ENCODE data around the gene SLX1A. TPM values are rescaled to one million over a fixed set of nuclear protein-coding genes. Genes with fewer than 3 reads are reported as not detected.
"Not testable (repeated sequence)": the region's sequence is repeated elsewhere in the genome, so short reads cannot be mapped to it uniquely, and the experiment has no call there.

The SLX1A gene
- total RNA-seq (2014; rRNA removed; shearing (Covaris generic); ENCODE audit: low replicate concordance): 9.5 and 53.4 TPM in 2 replicates

DNA sequence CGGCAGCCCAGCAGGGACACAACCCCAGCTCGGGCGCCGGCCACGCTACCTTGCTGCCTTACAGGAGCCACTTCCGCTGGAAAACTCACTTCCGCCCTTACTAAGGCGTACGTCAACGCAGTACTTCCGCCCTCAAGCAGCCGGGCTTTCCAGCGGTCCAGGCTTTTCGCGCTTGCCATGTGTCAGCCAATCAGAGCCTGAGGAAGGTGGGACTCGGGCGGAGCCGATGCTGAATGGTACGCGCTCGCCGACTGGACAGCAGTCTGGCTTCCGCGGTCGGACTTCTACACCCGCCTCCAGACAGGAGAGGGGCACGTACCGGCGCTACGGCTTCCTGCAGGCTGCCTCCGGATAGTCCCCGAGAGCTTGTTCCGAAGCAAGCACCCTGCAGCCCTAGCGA is at the start of gene SLX1A, which contains the start of gene BOLA2B:
Gene SLX1A (plus strand): TSS at position 261 of the 400 bp plus-strand sequence. CDS start 210 bp downstream, outside the sequence.
Gene BOLA2B (minus strand): TSS at position 52 of the 400 bp plus-strand sequence. CDS start 71 bp downstream, outside the sequence.
- in situ Hi-C loops (cut with HindIII; ENCODE audit: low pct_unique_long_range_greater_than_20kb, low sequenced_read_pairs); DNase-seq (ENCODE audit: low read depth): not testable (repeated sequence)

DNA sequence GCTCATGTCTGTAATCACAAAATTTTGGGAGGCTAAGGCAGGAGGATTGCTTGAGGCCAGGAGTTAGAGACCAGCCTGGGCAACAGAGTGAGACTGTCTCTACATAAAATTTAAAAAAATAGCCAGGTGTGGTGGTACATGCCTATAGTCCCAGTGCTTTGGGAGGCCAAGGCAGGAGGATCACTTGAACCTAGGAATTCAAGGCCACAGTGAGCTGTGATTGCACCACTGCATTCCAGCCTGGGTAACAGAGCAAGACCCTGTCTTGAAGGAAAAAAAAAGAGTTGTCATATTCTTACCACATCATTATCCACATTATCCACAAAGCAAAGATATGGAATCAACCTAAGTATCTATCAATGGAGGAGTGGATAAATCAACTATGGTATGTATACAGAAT is 49.7 kb upstream of the SLX1A start:
- in situ Hi-C loops (cut with HindIII; ENCODE audit: low pct_unique_long_range_greater_than_20kb, low sequenced_read_pairs): no loop called here
- no peak for DNase-seq (ENCODE audit: low read depth)

DNA sequence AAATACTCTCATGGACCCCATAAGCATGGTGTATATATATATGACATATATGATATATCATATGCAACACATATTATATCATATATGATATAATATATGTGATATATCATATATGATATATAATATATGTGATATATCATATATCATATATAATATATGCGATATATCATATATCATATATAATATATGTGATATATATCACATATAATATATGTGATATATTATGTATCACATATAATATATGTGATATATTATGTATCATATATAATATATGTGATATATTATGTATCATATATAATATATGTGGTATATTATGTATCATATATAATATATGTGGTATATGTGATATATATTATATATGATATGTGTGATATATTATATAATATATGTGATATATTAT is 48.8 kb upstream of the SLX1A start:
- no peak for DNase-seq (ENCODE audit: low read depth)
- in situ Hi-C loops (cut with HindIII; ENCODE audit: low pct_unique_long_range_greater_than_20kb, low sequenced_read_pairs): no loop called here

DNA sequence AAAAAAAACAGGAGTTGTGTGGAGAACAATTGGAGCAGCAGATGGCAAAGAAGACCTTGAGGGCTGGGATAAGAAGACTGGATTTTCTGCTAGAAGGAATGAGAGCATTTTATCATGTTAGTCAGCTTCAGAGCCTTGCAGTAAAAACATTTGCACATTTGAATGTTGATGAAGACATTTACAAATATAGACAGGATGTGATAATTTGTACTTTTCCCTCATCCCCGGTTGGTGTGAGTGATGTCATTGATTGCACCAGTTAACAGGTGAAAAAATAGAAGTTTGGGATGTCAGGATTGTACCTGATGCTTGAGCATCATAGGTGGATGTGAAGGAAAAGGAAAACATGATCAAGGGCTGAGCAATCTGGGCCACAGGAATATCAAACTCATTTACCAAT is 48.0 kb upstream of the SLX1A start:
- in situ Hi-C loops (cut with HindIII; ENCODE audit: low pct_unique_long_range_greater_than_20kb, low sequenced_read_pairs): no loop called here
- no peak for DNase-seq (ENCODE audit: low read depth)

DNA sequence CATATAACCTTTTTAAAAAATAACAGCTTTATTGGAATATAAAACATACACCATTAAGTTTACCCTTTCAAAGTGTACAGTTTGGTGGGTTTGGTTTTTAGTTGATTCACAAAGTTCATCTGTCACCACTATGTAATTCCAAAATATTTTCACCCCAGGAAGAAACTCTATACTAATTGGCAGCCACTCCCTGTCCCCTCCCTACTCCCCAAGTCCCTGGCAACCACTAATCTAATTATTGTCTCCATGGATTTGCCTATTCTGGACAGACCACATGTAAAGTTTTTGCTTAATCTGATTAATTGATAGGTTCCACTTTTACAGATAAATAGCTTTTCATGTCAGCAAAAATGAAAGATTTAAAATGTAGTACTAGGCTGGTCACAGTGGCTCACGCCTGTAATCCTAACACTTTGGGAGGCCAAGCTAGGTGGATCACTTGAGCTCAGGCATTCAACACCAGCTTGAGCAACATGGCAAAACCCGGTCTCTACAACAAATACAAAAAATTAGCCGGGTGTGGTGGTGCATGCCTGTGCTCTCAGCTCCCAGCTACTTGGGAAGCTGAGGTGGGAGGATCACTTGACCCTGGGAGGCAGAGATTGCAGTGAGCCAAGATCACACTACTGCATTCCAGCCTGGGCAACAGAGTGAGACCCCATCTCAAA is 45.7 kb upstream of the SLX1A start:
- in situ Hi-C loops (cut with HindIII; ENCODE audit: low pct_unique_long_range_greater_than_20kb, low sequenced_read_pairs): no loop called here

DNA sequence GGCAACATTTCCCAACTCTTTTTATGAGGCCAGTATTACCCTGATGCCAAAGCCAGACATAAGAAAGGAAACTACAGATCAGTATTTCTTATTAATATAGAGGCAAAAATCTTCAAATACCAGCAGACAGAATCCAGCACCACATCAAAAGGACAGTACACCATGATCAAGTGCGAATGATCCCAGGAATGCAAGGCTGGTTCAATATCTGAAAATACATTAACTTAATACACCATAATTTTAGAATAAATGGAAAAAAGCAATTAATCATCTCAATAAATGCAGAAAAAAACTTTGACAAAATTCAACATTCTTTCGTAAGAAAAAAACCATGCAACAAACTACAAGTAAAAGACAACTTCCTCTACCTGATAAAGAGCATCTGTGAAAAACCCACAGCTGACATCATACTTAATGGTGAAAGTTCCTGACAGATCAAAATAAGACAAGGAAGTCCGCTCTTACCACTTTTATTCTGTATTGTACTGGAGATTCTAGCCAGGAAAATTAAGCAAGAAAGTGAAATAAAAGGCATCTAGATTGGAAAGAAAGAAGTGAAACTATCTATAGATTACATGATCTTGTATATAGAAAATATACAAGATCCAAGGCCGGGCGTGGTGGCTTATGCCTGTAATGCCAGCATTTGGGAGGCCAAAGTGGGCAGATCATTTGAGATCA is 44.3 kb upstream of the SLX1A start:
- in situ Hi-C loops (cut with HindIII; ENCODE audit: low pct_unique_long_range_greater_than_20kb, low sequenced_read_pairs): no loop called here
- DNase-seq (ENCODE audit: low read depth): no peak

More for the DNA sequence above, 45.7 kb upstream of the SLX1A start:
- DNase-seq (ENCODE audit: low read depth): no peak

DNA sequence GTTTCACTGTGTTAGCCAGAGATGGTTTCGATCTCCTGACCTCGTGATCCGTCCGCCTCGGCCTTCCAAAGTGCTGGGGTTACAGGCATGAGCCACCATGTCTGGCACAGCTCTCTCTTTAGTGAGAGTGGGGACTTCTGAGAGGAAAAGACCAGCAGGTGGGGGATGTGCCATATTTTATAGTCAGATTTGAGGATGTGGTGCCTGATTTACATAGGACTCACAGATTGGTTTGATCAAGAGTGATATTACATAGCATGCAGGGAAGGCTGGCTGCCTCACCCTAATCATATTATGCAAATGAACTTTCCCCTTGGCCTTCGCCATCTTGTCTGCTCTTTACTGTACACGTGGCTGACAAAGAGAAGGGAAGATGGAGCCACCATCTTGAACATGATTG is 42.6 kb upstream of the SLX1A start:
- in situ Hi-C loops (cut with HindIII; ENCODE audit: low pct_unique_long_range_greater_than_20kb, low sequenced_read_pairs): no loop called here
- no peak for DNase-seq (ENCODE audit: low read depth)

DNA sequence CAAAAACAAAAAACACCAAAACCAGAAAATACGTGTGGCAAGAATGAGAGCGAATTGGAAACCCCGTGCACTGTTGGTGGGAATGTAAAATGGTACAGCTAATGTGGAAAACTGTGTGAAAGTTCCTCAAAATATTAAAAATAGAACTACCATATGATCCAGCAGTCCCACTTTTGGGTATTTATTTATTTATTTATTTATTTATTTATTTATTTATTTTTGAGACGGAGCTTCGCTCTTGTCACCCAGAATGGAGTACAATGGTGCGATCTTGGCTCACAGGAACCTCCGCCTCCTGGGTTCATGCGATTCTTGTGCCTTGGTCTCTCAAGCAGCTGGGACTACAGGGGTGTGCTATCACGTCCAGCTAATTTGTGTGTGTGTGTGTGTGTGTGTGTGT is 41.2 kb upstream of the SLX1A start:
- DNase-seq (ENCODE audit: low read depth): no peak
- in situ Hi-C loops (cut with HindIII; ENCODE audit: low pct_unique_long_range_greater_than_20kb, low sequenced_read_pairs): no loop called here

DNA sequence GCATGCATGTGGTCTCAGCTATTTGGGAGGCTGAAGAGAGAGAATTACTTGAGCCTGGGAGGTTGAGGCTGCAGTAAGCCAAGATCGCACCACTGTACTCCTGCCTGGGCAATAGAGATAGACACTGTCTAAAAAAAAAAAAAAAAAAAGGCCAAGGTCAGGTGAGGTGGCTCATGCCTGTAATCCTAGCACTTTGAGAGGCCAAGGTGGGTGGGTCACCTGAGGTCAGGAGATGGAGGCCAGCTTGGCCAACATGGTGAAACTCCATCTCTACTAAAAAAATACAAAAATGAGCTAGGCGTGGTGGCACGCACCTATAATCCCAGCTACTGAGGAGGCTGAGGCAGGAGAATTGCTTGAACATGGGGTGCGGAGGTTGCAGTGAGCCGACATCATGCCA is 38.5 kb upstream of the SLX1A start:
- in situ Hi-C loops (cut with HindIII; ENCODE audit: low pct_unique_long_range_greater_than_20kb, low sequenced_read_pairs): no loop called here

DNA sequence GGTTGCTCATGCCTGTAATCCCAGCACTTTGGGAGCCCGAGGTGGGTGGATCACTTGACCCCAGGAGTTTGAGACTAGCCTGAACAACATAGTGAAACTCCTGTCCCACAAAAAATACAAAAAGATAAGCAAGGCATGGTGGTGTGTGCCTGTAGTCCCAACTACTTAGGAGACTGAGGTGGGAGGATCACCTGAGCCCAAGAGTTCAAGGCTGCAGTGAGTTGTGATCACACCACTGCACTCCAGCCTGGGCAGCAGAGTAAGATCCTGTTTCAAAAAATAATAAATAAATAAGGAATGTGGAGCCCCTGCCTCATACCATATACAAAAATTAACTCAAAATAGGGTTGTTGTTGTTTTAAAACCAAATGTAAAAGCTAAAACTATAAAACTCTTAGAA is 36.5 kb upstream of the SLX1A start:
- in situ Hi-C loops (cut with HindIII; ENCODE audit: low pct_unique_long_range_greater_than_20kb, low sequenced_read_pairs): no loop called here
- DNase-seq (ENCODE audit: low read depth): no peak

More for the DNA sequence above, 38.5 kb upstream of the SLX1A start:
- no peak for DNase-seq (ENCODE audit: low read depth)

DNA sequence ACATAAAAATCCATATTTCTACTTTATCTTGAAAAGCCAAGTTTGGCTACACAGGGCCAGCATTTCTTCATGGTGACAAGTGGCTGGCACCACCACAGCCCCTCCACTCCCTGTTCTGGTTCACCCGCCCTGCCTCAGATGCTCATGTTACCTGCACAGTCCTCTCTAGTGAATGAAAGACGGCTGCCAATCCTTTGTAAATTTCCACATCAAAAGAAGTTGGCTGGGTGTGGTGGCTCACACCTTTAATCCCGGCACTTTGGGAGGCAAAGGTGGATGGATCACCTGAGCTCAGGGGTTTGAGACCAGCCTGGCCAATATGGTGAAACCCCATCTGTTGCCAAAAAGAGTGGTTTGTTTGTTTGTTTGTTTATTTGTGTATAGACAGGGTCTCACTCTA is 30.1 kb upstream of the SLX1A start:
- in situ Hi-C loops (cut with HindIII; ENCODE audit: low pct_unique_long_range_greater_than_20kb, low sequenced_read_pairs): no loop called here
- no peak for DNase-seq (ENCODE audit: low read depth)

DNA sequence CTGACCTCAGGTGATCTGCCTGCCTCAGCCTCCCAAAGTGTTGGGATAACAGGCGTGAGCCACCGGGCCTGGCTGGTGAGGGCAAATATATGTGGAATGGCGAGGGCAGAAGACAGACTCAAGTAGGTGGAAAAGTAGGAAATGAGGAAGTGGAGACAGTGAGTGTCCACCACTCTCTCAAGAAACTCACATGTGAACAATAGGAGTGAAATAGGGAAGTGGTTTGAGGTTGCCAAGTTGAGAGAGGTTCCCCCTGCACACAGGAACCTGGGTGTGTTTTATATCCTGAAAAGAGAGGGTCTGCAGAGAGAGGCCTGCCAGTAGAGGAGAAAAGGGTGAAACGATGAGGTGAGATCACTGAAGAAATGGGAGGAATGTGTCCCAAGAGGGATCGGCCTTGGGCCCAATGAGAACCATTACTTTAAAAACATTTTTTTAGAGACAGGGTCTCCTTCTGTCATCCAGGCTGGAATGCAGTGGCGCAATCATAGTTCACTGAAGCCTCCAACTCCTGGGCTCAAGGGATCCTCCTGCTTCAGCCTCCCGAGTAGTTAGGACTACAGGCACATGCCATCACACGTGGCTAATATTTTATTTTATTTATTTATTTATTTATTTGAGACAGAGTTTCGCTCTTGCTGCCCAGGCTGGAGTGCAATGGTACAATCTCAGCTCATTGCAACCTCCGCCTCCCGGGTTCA is 27.3 kb upstream of the SLX1A start:
- in situ Hi-C loops (cut with HindIII; ENCODE audit: low pct_unique_long_range_greater_than_20kb, low sequenced_read_pairs): no loop called here
- no peak for DNase-seq (ENCODE audit: low read depth)

DNA sequence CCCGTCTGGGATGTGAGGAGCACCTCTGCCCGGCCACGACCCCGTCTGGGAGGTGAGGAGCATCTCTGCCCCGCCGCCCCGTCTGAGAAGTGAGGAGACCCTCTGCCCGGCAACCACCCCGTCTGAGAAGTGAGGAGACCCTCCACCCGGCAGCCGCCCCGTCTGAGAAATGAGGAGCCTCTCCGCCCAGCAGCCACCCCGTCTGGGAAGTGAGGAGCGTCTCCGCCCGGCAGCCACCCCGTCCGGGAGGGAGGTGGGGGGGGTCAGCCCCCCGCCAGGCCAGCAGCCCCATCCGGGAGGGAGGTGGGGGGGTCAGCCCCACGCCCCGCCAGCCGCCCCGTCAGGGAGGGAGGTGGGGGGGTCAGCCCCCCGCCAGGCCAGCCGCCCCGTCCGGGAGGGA is 24.9 kb upstream of the SLX1A start:
- DNase-seq (ENCODE audit: low read depth); in situ Hi-C loops (cut with HindIII; ENCODE audit: low pct_unique_long_range_greater_than_20kb, low sequenced_read_pairs): not testable (repeated sequence)

DNA sequence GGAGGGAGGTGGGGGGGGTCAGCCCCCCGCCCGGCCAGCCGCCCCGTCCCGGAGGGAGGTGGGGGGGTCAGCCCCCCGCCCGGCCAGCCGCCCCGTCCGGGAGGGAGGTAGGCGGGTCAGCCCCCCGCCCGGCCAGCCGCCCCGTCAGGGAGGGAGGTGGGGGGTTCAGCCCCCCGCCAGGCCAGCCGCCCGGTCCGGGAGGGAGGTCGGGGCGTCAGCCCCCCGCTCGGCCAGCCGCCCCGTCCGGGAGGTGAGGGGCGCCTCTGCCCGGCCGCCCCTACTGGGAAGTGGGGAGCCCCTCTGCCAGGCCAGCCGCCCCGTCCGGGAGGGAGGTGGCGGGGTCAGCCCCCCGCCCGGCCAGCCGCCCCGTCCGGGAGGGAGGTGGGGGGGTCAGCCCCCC is 24.3 kb upstream of the SLX1A start:
- in situ Hi-C loops (cut with HindIII; ENCODE audit: low pct_unique_long_range_greater_than_20kb, low sequenced_read_pairs); DNase-seq (ENCODE audit: low read depth): not testable (repeated sequence)

DNA sequence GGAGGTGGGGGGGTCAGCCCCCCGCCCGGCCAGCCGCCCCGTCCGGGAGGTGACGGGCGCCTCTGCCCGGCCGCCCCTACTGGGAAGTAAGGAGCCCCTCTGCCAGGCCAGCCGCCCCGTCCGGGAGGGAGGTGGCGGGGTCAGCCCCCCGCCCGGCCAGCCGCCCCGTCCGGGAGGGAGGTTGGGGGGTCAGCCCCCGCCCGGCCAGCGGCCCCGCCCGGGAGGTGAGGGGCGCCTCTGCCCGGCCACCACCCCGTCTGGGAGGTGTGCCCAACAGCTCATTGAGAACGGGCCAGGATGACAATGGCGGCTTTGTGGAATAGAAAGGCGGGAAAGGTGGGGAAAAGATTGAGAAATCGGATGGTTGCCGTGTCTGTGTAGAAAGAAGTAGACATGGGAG is 23.5 kb upstream of the SLX1A start:
- in situ Hi-C loops (cut with HindIII; ENCODE audit: low pct_unique_long_range_greater_than_20kb, low sequenced_read_pairs); DNase-seq (ENCODE audit: low read depth): not testable (repeated sequence)

DNA sequence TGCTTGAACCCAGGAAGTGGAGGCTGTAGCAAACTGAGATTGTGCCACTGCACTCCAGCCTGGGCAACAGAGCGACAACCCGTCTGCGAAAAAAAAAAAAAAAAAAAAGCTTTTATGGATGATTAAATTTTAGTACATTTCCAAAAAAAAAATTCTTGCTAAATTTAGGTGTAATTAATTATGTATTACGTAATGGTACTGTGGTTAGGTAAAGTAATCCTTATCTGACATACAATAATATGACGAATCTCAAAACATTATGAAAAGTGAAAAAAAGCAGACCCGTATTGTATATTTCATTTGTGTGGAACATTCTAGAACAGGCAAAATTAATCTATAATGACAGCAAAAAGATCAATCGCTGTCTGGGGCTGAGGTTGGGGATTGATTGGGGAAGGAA is 20.6 kb upstream of the SLX1A start:
- in situ Hi-C loops (cut with HindIII; ENCODE audit: low pct_unique_long_range_greater_than_20kb, low sequenced_read_pairs): no loop called here
- DNase-seq (ENCODE audit: low read depth): no peak

DNA sequence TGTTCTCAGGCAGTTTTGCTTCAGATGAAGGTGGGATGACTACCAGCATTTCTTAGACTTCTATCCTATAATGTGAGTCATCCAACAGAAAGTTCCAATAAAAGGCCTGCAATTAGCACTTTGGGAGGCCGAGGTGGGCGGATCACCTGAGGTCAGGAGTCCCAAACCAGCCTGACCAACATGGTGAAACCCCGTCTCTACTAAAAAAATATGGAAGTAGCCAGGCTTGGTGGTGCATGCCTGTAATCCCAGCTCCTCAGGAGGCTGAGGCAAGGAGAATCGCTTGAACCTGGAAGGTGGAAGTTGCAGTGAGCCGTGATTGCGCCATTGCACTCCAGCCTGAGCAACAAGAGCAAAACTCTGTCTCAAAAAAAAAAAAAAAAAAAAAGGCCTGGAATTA is 16.8 kb upstream of the SLX1A start:
- in situ Hi-C loops (cut with HindIII; ENCODE audit: low pct_unique_long_range_greater_than_20kb, low sequenced_read_pairs): not testable (repeated sequence)

DNA sequence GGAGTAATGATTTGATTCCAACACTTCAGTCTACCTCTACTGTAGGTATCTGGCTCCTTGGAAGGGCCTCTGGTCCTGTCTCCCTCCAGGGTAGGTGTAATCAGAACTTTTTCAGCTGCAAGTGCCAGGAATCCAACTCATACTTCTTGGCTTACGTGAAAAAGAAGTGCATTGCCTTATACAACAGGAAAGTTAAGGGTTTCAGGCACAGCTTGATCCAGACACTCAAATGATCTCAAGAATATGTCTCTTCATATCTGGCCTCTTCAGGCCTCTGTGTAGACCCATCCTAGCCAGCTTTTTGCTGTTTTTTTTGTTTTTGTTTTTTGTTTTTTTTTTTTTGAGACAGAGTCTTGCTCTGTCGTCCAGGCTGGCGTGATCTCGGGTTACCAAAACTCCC is 14.5 kb upstream of the SLX1A start:
- in situ Hi-C loops (cut with HindIII; ENCODE audit: low pct_unique_long_range_greater_than_20kb, low sequenced_read_pairs): no loop called here
- no peak for DNase-seq (ENCODE audit: low read depth)

More for the DNA sequence above, 16.8 kb upstream of the SLX1A start:
- DNase-seq (ENCODE audit: low read depth): not testable (repeated sequence)

DNA sequence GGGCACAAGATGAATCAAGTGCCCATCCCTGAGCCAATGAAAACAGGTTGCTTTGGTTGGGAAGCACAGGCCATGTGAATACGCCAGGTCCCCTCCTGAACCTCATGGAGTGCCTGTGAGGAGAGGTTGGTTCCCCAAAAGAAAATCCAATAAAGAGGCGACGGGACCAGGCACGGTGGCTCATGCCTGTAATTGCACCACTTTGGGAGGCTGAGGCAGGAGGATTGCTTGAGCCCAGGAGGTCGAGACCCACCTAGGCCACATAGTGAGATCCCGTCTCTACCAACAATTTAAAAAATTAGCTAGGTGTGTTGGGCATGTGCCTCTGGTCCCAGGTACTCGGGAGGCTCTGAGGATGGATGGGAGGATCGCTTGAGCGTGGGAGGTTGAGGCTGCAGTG is 13.7 kb upstream of the SLX1A start:
- in situ Hi-C loops (cut with HindIII; ENCODE audit: low pct_unique_long_range_greater_than_20kb, low sequenced_read_pairs): no loop called here
- DNase-seq (ENCODE audit: low read depth): no peak

Data from Caki2 (cell line).